Smooth muscle cell (in vitro differentiated cells): ENCODE measurements around the gene SPOCD1. TPM values are rescaled to one million over a fixed set of nuclear protein-coding genes. Genes with fewer than 3 reads are reported as not detected.
A peak's percentile ranks its signal among the peaks of the same experiment; 100 is the strongest.

Source experiments
- DNase-seq: peaks from one replicate; lab custom pipeline; 2025; ENCODE audit not compliant: unreplicated experiment; lab: John Stamatoyannopoulos, UW
- H2AFZ ChIP-seq: fragments of 200-600 bp; sonication (generic); 2 replicates; pipeline ENCODE4 v1.6.0; 2016; ENCODE audit warnings: antibody characterized with exemption, low read depth, mild to moderate bottlenecking
- H3F3A ChIP-seq: fragments of 200-600 bp; sonication (generic); 2 replicates; pipeline ENCODE4 v1.6.0; 2017; ENCODE audit warnings: antibody characterized with exemption, low read depth
- H3K27ac ChIP-seq: fragments of 200-600 bp; sonication (generic); 2 replicates; pipeline ENCODE4 v1.5.1; 2016; ENCODE audit warnings: low read depth, mild to moderate bottlenecking
- H3K27me3 ChIP-seq: fragments of 200-600 bp; sonication (generic); 2 replicates; pipeline ENCODE4 v1.6.1; 2016; ENCODE audit warnings: low read depth, mild to moderate bottlenecking
- H3K36me3 ChIP-seq: fragments of 200-600 bp; sonication (generic); 2 replicates; pipeline ENCODE4 v1.5.1; 2016; ENCODE audit warnings: low read depth
- H3K4me1 ChIP-seq: fragments of 200-600 bp; sonication (generic); 2 replicates; pipeline ENCODE4 v1.5.1; 2016; ENCODE audit warnings: low read depth
- H3K4me2 ChIP-seq: fragments of 200-600 bp; sonication (generic); 2 replicates; pipeline ENCODE4 v1.6.0; 2016; ENCODE audit warnings: mild to moderate bottlenecking
- H3K4me3 ChIP-seq: fragments of 200-600 bp; sonication (generic); 2 replicates; pipeline ENCODE4 v1.5.1; 2016; ENCODE audit warnings: mild to moderate bottlenecking
- H3K79me2 ChIP-seq: fragments of 200-600 bp; sonication (generic); 2 replicates; pipeline ENCODE4 v1.6.0; 2016; ENCODE audit warnings: low read depth, mild to moderate bottlenecking
- H3K9ac ChIP-seq: fragments of 200-600 bp; sonication (generic); 2 replicates; pipeline ENCODE4 v1.6.0; 2016; ENCODE audit warnings: low read depth
- H3K9me3 ChIP-seq: fragments of 200-600 bp; sonication (generic); replicated peaks from 2 replicates; pipeline ENCODE4 v1.5.1; 2016; ENCODE audit warnings: low read depth
- H4K20me1 ChIP-seq: fragments of 200-600 bp; sonication (generic); 2 replicates; pipeline ENCODE4 v1.6.0; 2016; ENCODE audit warnings: low read depth
- CTCF ChIP-seq: fragments of 200-600 bp; sonication (generic); IDR thresholded peaks from 2 replicates; pipeline ENCODE4 v1.5.1; 2017; ENCODE audit warnings: borderline replicate concordance, mild to moderate bottlenecking, antibody characterized with exemption; ENCODE audit not compliant: insufficient read depth, poor library complexity, severe bottlenecking
- WGBS: methylation state at CpG from one replicate; pipeline ENCODE4 v1.1.7; 2016; ENCODE audit warnings: low lambda C conversion rate; 5-methylcytosine and 5-hydroxymethylcytosine counted together
- polyA plus RNA-seq: library from polyadenylated mRNA; unstranded; fragments of >200 nt; fragmentation: Nextera tagmentation; extraction: Ambion mirVana; gene quantifications from 2 replicates; pipeline ENCODE4 v1.2.1, GENCODE V29; 2016
- total RNA-seq: library from RNA; depleted of rRNA; stranded (reverse); fragments of >200 nt; gene quantifications from 2 replicates; pipeline ENCODE4 v1.2.3, GENCODE V29; 2014

The SPOCD1 gene
- total and polyA plus RNA-seq, 2 experiments from 2014 or later: 39.5 to 45.3 TPM

- H3K79me2 ChIP-seq: no peaks in the 10 kb centered on the region
- peaks cover 2% of the 10 kb centered on the region for H3F3A ChIP-seq
- no peak overlapping the region for H3K27ac ChIP-seq
- H2AFZ ChIP-seq: no peak overlapping the region
- peak overlapping the region; percentile 62 for H3K4me2 ChIP-seq
- H3K27me3 ChIP-seq: no peaks in the 10 kb centered on the region
- no peak overlapping the region for H3K4me3 ChIP-seq
- no peaks in the 10 kb centered on the region for H3K9me3 ChIP-seq
- peaks cover 15% of the 10 kb centered on the region for H4K20me1 ChIP-seq
- H3K4me1 ChIP-seq: peaks cover 20% of the 10 kb centered on the region
- DNase-seq: no peak
- WGBS: 54% methylated on average over 11 of the region's 11 CpGs
- TF ChIP-seq CTCF: no peak
- H3K36me3 ChIP-seq: no peaks in the 10 kb centered on the region
- H3K9ac ChIP-seq: no peak overlapping the region
These were observed 64.8 kb downstream of the SPOCD1 start for GRCh38 chr1:31750858-31751510.

- no peak overlapping the region for H2AFZ ChIP-seq
- WGBS: 69% methylated on average over 7 of the region's 7 CpGs
- H3K27ac ChIP-seq: no peak overlapping the region
- H3K79me2 ChIP-seq: no peaks in the 10 kb centered on the region
- H3K9me3 ChIP-seq: no peaks in the 10 kb centered on the region
- peaks cover 20% of the 10 kb centered on the region for H3K4me1 ChIP-seq
- peak overlapping the region; percentile 37 for H3K4me2 ChIP-seq
- peaks cover 2% of the 10 kb centered on the region for H3F3A ChIP-seq
- H3K4me3 ChIP-seq: no peak overlapping the region
- H4K20me1 ChIP-seq: peaks cover 24% of the 10 kb centered on the region
- no peak for DNase-seq
- no peak overlapping the region for H3K9ac ChIP-seq
- no peaks in the 10 kb centered on the region for H3K36me3 ChIP-seq
- no peaks in the 10 kb centered on the region for H3K27me3 ChIP-seq
- TF ChIP-seq CTCF: no peak
These were observed 65.8 kb downstream of the SPOCD1 start for GRCh38 chr1:31749785-31750735.

- Histone ChIP-seq H3K79me2 (no peaks in the 10 kb centered on the region), H3K27ac (no peak overlapping the region), H3K9me3 (no peaks in the 10 kb centered on the region), H2AFZ (no peak overlapping the region), H4K20me1 (peaks cover 29% of the 10 kb centered on the region), H3K27me3 (no peaks in the 10 kb centered on the region), H3K9ac (no peak overlapping the region), H3K4me2 (peak overlapping the region; percentile 55), H3K4me3 (no peak overlapping the region), H3K36me3 (no peaks in the 10 kb centered on the region), H3F3A (peaks cover 2% of the 10 kb centered on the region), H3K4me1 (peaks cover 20% of the 10 kb centered on the region)
- DNase-seq: no peak
- 31% methylated on average over 4 of the region's 4 CpGs for WGBS
- TF ChIP-seq CTCF: no peak
These were observed 67.5 kb downstream of the SPOCD1 start for GRCh38 chr1:31748365-31748764.
